Skin of body (tissue), 2 donors: ENCODE results near the gene RNH1. TPM values are rescaled to one million over a fixed set of nuclear protein-coding genes. Genes with fewer than 3 reads are reported as not detected.

Experiments used
- DNase-seq: peaks from one replicate; lab custom pipeline; 2025; lab: John Stamatoyannopoulos, UW
- total RNA-seq: library from RNA; depleted of rRNA; stranded (reverse); fragments of >200 nt; gene quantifications from one replicate; pipeline ENCODE4 v1.2.3, GENCODE V29; 2014

The RNH1 gene
- total RNA-seq, 1 donor from 2014 or later: 83.8 TPM

GRCh38 chr11:537622-538430, 30.8 kb upstream of the RNH1 start:
- no peak for DNase-seq

DNA sequence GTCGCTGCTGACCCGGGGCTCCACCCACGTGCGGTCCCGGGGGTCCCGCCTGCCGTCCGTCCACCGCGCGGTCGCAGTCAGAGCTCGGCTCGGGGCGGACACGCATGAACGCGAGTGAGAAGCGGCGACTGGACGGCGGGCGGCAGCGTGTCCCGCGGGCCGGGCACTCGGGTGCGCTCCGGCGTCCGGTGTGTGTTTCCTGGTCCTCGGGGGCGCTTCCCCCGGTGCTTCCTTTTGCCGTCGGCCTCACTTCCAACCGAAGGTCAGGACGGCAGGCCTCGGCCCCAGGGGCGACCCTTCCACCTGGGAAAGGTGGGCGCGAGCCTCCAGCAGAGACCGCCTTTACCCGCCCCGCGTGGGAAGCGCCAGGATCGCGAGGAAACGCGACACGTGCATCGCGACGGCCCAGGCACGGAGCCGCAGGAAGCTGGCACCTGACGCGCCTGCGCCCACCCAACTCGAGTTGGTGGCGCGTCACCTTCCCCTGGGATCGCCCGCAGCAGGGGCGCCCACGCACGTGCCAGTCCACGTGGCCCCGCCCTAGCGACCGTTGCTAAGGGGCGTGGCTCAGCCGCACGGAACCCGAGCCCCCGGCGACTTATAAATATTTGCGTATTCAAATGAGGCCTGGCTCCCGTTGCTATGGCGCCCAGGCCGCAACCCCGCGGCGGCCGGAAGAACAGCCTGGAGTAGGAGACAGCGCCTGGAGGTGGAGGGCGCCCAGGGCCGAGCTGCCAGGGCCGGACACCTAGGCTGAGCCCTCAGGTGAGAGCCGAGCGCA, 30.0 kb upstream of the RNH1 start, which contains the start of gene LRRC56:
LRRC56 (plus strand) TSS at position 687 of the 781 bp plus-strand sequence. CDS start 3,158 bp downstream, outside the sequence.
- DNase-seq: no peak

- DNase-seq: peak; percentile 92
Observed at GRCh38 chr11:535519-536454, 28.7 kb upstream of the RNH1 start, which contains the start of gene HRAS. Gene HRAS (minus strand): TSS chr11:535576.

GRCh38 chr11:535210-535518, 28.1 kb upstream of the RNH1 start:
- no peak for DNase-seq

DNA sequence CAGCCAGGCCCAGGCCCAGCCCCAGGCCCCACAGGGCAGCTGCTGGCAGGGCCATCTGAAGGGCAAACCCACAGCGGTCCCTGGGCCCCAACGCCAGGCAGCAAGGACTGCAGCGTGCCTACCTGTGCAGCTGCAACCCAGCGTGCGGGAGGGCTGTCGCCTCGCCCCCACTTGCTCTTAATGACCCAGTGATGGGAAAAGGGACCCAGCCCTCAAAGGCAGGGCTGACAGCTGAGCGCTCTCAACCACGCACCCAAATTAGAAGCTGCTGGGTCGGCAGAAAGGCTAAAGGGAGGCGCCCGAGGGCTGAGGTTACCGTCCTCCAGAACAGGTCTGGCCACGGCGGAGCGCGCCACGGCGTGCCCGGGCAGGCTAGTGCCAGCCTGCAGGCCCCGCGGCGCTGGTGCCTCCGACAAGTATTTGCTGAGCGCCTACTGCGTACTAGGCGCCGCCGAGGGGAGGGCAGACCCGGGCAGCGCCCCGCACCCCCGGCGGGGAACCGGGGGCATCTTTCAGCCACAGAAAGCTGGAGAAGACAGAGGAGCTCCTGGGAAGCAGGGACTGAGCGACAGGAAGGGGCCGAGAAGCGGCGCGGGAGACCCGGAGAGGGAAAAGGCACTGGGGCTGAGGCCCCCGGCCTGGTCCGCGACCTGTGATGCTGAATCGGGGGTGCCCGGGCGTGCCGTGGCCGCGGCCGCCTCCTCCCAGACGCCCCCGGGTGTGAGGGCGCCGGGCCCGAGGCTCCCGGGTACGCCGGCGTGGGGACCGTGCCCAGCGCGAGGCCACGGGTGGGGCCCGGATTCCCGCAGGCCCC, 27.6 kb upstream of the RNH1 start:
- no peak for DNase-seq

- no peak for DNase-seq
Observed at GRCh38 chr11:533586-534395, 26.7 kb upstream of the RNH1 start.

DNA sequence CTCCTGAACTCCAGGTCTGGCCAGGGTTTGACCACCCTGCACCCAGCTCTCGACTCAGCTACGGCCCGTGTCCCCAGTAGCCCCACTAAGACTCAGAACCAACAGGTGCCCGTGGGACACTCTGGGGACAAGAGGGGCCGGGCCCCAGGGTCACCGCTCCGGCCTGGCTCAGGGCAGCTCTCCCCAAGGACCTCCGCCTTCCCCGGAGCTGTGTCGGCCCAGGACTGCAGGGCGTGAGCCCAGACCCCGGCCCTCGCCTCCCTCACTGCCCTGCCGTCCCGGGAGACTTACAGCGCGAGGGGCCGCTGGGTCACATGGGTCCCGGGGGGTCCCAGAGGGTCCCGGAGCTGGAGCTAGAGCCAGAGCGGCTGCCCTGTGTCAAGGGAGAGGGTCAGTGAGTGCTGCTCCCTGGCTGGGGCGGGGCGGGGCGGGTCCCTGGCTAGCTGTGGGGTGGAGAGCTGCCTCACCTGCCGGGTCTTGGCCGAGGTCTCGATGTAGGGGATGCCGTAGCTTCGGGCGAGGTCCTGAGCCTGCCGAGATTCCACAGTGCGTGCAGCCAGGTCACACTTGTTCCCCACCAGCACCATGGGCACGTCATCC, 26.0 kb upstream of the RNH1 start:
- no peak for DNase-seq

DNA sequence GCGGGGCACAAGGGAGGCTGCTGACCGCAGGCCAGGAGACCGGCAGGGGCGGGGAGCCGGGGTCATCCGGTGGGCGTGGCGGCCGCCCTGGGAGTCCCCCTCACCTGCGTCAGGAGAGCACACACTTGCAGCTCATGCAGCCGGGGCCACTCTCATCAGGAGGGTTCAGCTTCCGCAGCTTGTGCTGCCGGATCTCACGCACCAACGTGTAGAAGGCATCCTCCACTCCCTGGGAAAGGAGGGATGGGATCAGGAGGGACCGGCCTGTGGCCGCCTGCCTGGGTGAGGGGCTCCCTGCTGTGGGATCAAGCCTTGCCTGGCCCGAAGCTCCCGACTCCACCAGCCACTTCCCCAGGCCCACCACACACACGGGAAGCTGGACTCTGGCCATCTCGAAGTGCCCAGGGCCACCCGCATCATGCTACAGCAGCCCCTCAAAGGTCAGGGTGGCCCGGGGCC, 25.5 kb upstream of the RNH1 start:
- DNase-seq: no peak

DNA sequence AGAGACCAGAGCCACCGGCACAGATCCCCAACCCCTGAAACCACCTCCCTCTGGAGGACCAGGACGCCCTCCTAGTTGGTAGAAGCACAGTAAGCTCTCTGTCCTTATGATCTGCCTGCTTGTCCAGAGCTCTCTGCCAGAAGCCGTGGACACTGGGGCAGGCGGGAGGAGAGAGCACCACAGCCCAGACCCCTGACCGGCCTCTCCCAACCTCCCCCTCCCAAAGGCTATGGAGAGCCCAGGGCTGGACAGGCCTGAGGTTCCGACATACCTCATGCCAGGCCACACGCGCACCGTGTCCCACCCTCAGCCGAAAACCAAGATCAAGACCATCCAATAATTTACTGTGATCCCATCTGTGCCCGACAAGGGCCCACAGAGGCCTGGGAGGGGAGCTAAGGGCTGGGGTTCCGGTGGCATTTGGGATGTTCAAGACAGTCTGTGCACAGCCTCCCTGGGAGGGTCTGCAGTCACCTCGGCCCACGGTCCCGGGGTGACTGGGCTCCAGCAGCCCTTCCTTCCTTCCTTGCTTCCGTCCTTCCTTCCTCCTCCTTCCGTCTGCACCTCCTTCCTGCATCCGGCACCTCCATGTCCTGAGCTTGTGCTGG, 25.0 kb upstream of the RNH1 start:
- no peak for DNase-seq

GRCh38 chr11:530960-531831, 24.2 kb upstream of the RNH1 start:
- DNase-seq: no peak

DNA sequence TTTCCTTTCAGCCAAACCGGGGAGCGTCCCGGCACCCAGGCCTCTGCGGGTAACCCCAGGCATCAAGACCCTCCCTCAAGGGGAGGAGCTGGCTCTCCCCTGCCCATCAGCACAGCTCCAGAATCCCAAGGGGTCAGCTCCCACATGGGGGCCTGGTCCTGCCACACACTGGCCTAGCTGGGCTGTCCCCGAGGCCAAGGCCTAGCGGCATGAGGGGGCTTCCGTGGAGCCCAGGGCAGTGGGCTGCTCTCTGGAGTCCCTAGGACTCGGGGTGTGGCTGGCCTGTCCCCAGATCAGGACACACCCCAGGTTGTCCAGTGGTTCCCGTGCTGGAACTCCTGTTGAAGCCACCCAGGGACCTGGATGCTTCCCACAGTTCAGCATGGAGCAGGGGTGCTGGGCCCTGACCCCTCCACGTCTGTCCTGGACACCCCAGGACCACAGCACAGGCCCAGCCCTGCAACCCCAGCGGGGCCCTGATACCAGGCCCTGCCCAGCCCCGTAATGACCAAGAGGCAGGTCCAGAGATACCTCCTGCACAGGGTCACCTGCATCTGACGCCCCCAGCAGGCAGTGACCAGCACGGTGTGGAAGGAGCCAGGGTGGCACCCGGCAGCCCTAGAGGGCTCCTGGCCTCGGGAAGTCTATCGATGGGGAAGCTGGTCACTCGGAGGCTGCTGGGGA, 22.8 kb upstream of the RNH1 start:
- DNase-seq: no peak

GRCh38 chr11:528815-529727, 22.0 kb upstream of the RNH1 start:
- DNase-seq: no peak

DNA sequence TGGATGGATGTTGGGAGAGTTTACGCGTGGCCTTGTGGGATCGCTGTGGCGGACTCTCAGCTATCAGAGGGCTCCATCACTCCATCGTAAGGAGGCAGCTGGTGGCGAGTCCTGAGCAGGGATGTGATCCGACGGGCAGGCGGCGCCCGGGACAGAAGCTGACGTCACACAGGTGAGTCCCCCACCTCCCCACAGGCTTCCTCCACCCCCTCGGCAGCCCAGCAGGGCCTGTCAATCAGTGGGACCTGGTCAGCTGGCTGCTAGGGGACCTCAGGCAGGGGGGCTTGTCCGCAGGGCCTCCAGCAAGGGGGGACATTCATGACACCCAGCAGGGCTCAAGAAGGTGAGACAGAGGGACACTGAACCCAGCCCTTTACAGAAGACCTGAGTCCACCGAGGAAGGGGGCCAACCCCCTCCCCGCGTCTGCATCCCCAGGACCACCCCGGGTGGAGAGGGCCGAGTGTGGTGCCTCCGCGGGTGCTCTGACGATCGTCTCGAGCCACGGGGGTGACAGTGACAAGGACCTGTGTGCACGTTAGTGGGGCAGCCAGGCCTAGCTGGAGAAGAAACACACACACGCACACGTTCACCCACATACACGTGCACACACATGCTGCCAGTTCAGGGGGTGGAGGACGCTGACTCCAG, 21.2 kb upstream of the RNH1 start:
- no peak for DNase-seq

DNA sequence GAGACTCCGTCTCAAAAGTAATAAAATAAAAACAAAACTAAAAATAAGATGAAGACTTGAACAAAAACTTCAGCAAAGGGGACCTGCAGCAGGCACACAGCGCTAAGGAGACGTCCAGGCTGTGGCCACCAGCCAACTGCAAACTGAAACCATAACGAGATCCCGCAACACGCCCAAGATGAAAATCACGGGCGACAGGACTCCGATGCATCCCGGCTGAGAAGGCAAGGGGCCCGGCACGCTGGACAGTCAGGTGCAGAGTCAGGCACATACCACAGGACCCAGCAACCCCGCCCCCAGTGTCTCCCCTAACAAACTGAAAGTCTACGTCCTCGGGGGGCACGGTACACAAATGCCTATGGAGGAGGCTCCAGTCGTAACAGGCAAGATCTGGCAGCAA, 19.1 kb upstream of the RNH1 start:
- no peak for DNase-seq

DNA sequence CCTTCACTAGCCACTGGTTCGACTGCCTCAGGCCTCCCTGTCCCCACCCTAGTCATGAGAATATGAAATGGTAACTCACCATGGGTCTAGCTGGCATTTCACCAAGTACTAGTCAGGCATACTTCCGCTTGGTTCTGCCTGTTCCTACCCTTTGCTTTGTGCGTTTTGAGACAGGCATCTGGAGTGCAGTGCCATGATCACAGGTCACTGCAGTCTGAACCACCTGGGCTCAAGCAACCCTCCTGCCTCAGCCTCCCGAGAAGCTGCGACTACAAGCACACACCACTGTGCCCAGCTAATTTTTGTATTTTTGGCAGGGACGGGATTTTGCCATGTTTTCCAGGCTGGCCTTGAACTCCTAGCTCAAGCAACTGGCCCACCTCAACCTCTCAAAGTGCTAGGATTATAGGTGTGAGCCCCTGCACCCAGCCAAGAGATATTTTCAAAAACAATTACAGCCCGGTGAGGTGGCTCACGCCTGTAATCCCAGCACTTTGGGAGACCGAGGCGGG, 14.2 kb upstream of the RNH1 start:
- no peak for DNase-seq
